ENCODE results near the gene CEACAM21.

- TF ChIP-seq CTCF (IDR thresholded peaks at IDR 0.05) (no peak), POLR2A (IDR thresholded peaks at IDR 0.05) (no peak)
These were observed 28.9 kb downstream of the CEACAM21 start for GRCh38 chr19:41604831-41605230.
